K562 (cell line): ENCODE measurements around the gene ODC1. TPM values are rescaled to one million over a fixed set of nuclear protein-coding genes. Genes with fewer than 3 reads are reported as not detected.
A peak's percentile ranks its signal among the peaks of the same experiment; 100 is the strongest.

Source experiments
- BMI1 ChIP-seq: fragments of 150-350 bp; IDR thresholded peaks from 2 replicates; pipeline ENCODE4 v1.6.1; 2014; ENCODE audit warnings: low read length
- BRF1 ChIP-seq: IDR thresholded peaks from 3 replicates; pipeline ENCODE4 v1.6.1; 2011; ENCODE audit warnings: borderline replicate concordance, mild to moderate bottlenecking; ENCODE audit not compliant: insufficient read length; ENCODE audit errors: extremely low read depth
- CBX3 ChIP-seq, 2 experiments: IDR thresholded peaks; 1 replicate in 1 of 2; 2 replicates in 1 of 2; pipeline ENCODE4 v1.6.1; 2012; ENCODE audit warnings: inconsistent platforms in 2 of 2, low read length in 2 of 2, borderline replicate concordance in 1 of 2, control low read depth in 1 of 2
- CXXC5 ChIP-seq: fragments of 250-450 bp; sonication (Bioruptor Pico); IDR thresholded peaks from 2 replicates; pipeline ENCODE4 v1.8.0; 2022; ENCODE audit warnings: inconsistent platforms, mild to moderate bottlenecking, moderate library complexity
- EWSR1 ChIP-seq: fragments of 450-650 bp; IDR thresholded peaks from 2 replicates; pipeline ENCODE4 v1.6.1; 2018; ENCODE audit warnings: borderline replicate concordance, mild to moderate bottlenecking, low read depth, moderate library complexity; ENCODE audit not compliant: partially characterized antibody
- KHSRP ChIP-seq: fragments of 450-650 bp; IDR thresholded peaks from 2 replicates; pipeline ENCODE4 v1.6.1; 2017
- LARP7 ChIP-seq: fragments of 450-650 bp; IDR thresholded peaks from 2 replicates; pipeline ENCODE4 v1.6.1; 2016
- NELFE ChIP-seq: IDR thresholded peaks from 2 replicates; pipeline ENCODE4 v1.6.1; 2011; ENCODE audit warnings: mild to moderate bottlenecking; ENCODE audit not compliant: insufficient read depth, insufficient read length
- POLR2AphosphoS5 ChIP-seq: IDR thresholded peaks from 2 replicates; pipeline ENCODE4 v1.6.1; 2011; ENCODE audit warnings: mild to moderate bottlenecking, low read depth, low read length, moderate library complexity; ENCODE audit not compliant: control insufficient read depth, insufficient read depth
- POLR2B ChIP-seq: fragments of 450-650 bp; IDR thresholded peaks from 2 replicates; pipeline ENCODE4 v1.6.1; 2018; ENCODE audit warnings: low read depth; ENCODE audit not compliant: partially characterized antibody
- SAFB2 ChIP-seq: fragments of 200-400 bp; formaldehyde crosslinking; IDR thresholded peaks from 2 replicates; pipeline ENCODE4 v1.6.1; 2018; ENCODE audit warnings: borderline replicate concordance, low read length, low read depth, moderate library complexity; ENCODE audit not compliant: severe bottlenecking
- SIN3A ChIP-seq, 2 experiments: fragments of 150-350 bp in 1 of 2; IDR thresholded peaks; 2 replicates each; pipeline ENCODE4 v1.6.1; 2011 to 2016; ENCODE audit warnings: borderline replicate concordance in 2 of 2, low read depth in 2 of 2, low read length in 2 of 2, mild to moderate bottlenecking in 2 of 2, moderate library complexity in 2 of 2; ENCODE audit not compliant: control insufficient read depth in 1 of 2
- SMARCE1 ChIP-seq: fragments of 450-650 bp; IDR thresholded peaks from 2 replicates; pipeline ENCODE4 v1.7.1; 2016; ENCODE audit warnings: mild to moderate bottlenecking
- SNIP1 ChIP-seq: fragments of 450-650 bp; IDR thresholded peaks from 2 replicates; pipeline ENCODE4 v1.7.1; 2017; ENCODE audit warnings: low read depth, mild to moderate bottlenecking
- SP2 ChIP-seq: IDR thresholded peaks from 2 replicates; pipeline ENCODE4 v1.6.1; 2011; ENCODE audit warnings: mild to moderate bottlenecking, low read depth, low read length, moderate library complexity; ENCODE audit not compliant: poor library complexity, severe bottlenecking; ENCODE audit errors: extremely low read depth
- XRCC3 ChIP-seq: fragments of 450-650 bp; IDR thresholded peaks from 2 replicates; pipeline ENCODE4 v1.6.1; 2017; ENCODE audit warnings: mild to moderate bottlenecking, moderate library complexity
- ZKSCAN1 ChIP-seq: fragments of 150-350 bp; IDR thresholded peaks from 2 replicates; pipeline ENCODE4 v1.6.1; 2016; ENCODE audit warnings: low read depth, low read length
- ZNF263 ChIP-seq: sonication (generic); formaldehyde crosslinking; IDR thresholded peaks from 2 replicates; pipeline ENCODE4 v1.8.0; 2022; ENCODE audit warnings: mild to moderate bottlenecking, missing genetic modification reagents, borderline replicate concordance
- ZNF707 ChIP-seq: fragments of 250-450 bp; sonication (Bioruptor Pico); conservative IDR thresholded peaks from 2 replicates; pipeline ENCODE4 v1.8.0; 2022; ENCODE audit warnings: inconsistent platforms, mild to moderate bottlenecking, moderate library complexity
- polyA plus RNA-seq, 8 experiments: library from polyadenylated mRNA; depleted of rRNA in 4 of 8; stranded (reverse) in 5 of 8; unstranded in 3 of 8; fragments of >200 nt; fragmentation: Nextera tagmentation in 2 of 8; fragmentation: Illumina TruSeq in 1 of 8; extraction: Ambion mirVana in 2 of 8; extraction: Trizol in 1 of 8; gene quantifications; 2 replicates each; pipeline versions ENCODE4 v1.2.1 to v1.2.3, GENCODE V29; 2011 to 2014; ENCODE audit warnings: inconsistent platforms in 1 of 8, missing spikeins in 1 of 8
- total RNA-seq, 7 experiments: library from RNA; depleted of rRNA in 6 of 7; stranded (reverse); fragments of >200 nt in 6 of 7; fragmentation: Illumina TruSeq in 2 of 7; extraction: Trizol in 2 of 7; gene quantifications; 2 replicates each; pipeline versions ENCODE4 v1.2.1 to v1.2.3, GENCODE V29; 2011 to 2021; ENCODE audit warnings: low replicate concordance in 1 of 7
- TF ChIP-seq, protein P1 (sequence below): fragments of 450-650 bp; conservative IDR thresholded peaks from 2 replicates; pipeline ENCODE4 v1.6.1; 2016; ENCODE audit warnings: missing genetic modification characterization, low read depth, mild to moderate bottlenecking, missing compliant biosample characterization, moderate library complexity
- TF ChIP-seq, protein P2 (sequence below): fragments of 450-650 bp; formaldehyde crosslinking; IDR thresholded peaks from 2 replicates; pipeline ENCODE4 v1.4.0; 2022; ENCODE audit warnings: missing genetic modification characterization
- TF ChIP-seq, protein P3 (sequence below), 2 experiments: fragments of 450-650 bp; IDR thresholded peaks; 2 replicates each; pipeline ENCODE4 v1.6.1; 2016
- TF ChIP-seq, protein P4 (sequence below), 2 experiments: fragments of 450-650 bp; conservative IDR thresholded peaks; 2 replicates each; pipeline ENCODE4 v1.6.1; 2017; ENCODE audit warnings: mild to moderate bottlenecking in 2 of 2, moderate library complexity in 2 of 2

The ODC1 gene
- total and polyA plus RNA-seq, 9 of the 15 experiments (the other 6 are each of a cell fraction or from before 2014, with no cell fraction given) = 142 to 563 (median 457) TPM

DNA sequence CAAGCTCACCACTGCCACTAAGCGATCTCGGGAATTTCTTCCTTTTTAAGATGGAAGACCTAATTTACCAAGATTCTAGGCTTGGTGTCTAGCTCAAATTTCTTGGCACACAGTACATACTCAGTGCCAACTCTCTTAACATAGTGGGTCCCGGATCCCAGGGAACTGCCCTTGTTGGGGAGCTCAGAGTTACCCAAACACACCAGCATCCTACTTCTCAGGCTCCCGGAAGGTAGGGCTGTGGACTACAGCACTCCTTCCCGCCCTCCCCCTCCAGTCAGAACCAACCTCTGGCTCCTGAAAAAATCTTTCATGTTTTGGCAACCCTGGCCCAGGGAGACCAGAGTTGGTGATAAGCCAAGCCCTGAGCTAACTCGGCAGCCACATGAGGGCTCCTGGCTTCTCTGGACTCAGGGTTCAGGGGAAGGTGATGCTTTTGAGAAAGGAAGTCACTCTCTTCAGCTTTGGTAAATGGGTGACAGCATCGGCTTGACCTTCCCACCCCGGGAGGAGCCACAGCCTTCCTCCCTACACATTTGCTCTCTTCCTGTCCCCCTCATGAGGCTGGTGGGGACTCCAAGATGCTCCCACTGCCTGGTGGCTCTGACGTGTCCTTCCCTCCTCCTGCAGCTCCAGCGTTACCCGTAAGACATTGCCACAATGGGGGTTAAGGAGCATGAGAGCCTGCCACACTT lies 8.8 kb downstream of the ODC1 start (continued):
- TF ChIP-seq BRF1 (no peak), SMARCE1 (no peak), BMI1 (no peak), ZNF707 (no peak), SAFB2 (no peak), XRCC3 (no peak), ZKSCAN1 (0 out of 2 replicates have a peak, but pooled peaks have one; percentile 44), POLR2AphosphoS5 (peak; percentile 38; the same call in 1 of the 2 replicates), NELFE (no peak), KHSRP (0 out of 2 replicates have a peak, but pooled peaks have one; percentile 25), POLR2B (peak; percentile 63), CXXC5 (CRISPR knock-in tag) (no peak), SP2 (no peak), SNIP1 (no peak), SIN3A (IDR thresholded peaks at IDR 0.05; ENCODE audit: borderline replicate concordance in 2 of 2, control insufficient read depth in 1 of 2, low read depth in 2 of 2, low read length in 2 of 2) (peak in 1 of 2 experiments; percentile 17; a peak in 1 of 4 replicates), LARP7 (no peak), ZNF263 (CRISPR knock-in tag) (peak; percentile 88), EWSR1 (no peak), CBX3 (IDR thresholded peaks at IDR 0.05; ENCODE audit: borderline replicate concordance in 1 of 2, low read length in 2 of 2) (no peak)
- TF ChIP-seq, protein P1, sequence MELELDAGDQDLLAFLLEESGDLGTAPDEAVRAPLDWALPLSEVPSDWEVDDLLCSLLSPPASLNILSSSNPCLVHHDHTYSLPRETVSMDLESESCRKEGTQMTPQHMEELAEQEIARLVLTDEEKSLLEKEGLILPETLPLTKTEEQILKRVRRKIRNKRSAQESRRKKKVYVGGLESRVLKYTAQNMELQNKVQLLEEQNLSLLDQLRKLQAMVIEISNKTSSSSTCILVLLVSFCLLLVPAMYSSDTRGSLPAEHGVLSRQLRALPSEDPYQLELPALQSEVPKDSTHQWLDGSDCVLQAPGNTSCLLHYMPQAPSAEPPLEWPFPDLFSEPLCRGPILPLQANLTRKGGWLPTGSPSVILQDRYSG (tag) = no peak
- TF ChIP-seq, protein P2, sequence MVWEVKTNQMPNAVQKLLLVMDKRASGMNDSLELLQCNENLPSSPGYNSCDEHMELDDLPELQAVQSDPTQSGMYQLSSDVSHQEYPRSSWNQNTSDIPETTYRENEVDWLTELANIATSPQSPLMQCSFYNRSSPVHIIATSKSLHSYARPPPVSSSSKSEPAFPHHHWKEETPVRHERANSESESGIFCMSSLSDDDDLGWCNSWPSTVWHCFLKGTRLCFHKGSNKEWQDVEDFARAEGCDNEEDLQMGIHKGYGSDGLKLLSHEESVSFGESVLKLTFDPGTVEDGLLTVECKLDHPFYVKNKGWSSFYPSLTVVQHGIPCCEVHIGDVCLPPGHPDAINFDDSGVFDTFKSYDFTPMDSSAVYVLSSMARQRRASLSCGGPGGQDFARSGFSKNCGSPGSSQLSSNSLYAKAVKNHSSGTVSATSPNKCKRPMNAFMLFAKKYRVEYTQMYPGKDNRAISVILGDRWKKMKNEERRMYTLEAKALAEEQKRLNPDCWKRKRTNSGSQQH = no peak
- TF ChIP-seq, protein P3, sequence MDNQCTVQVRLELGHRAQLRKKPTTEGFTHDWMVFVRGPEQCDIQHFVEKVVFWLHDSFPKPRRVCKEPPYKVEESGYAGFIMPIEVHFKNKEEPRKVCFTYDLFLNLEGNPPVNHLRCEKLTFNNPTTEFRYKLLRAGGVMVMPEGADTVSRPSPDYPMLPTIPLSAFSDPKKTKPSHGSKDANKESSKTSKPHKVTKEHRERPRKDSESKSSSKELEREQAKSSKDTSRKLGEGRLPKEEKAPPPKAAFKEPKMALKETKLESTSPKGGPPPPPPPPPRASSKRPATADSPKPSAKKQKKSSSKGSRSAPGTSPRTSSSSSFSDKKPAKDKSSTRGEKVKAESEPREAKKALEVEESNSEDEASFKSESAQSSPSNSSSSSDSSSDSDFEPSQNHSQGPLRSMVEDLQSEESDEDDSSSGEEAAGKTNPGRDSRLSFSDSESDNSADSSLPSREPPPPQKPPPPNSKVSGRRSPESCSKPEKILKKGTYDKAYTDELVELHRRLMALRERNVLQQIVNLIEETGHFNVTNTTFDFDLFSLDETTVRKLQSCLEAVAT (IDR thresholded peaks at IDR 0.05) = no peak
- TF ChIP-seq, protein P4, sequence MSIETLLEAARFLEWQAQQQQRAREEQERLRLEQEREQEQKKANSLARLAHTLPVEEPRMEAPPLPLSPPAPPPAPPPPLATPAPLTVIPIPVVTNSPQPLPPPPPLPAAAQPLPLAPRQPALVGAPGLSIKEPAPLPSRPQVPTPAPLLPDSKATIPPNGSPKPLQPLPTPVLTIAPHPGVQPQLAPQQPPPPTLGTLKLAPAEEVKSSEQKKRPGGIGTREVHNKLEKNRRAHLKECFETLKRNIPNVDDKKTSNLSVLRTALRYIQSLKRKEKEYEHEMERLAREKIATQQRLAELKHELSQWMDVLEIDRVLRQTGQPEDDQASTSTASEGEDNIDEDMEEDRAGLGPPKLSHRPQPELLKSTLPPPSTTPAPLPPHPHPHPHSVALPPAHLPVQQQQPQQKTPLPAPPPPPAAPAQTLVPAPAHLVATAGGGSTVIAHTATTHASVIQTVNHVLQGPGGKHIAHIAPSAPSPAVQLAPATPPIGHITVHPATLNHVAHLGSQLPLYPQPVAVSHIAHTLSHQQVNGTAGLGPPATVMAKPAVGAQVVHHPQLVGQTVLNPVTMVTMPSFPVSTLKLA (conservative IDR thresholded peaks at IDR 0.05) = no peak
